SK-N-MC (cell line): ENCODE results near the gene ELFN1.

Experiments used
- EZH2 ChIP-seq: fragments of 200-600 bp; sonication (generic); IDR thresholded peaks from one replicate; pipeline ENCODE4 v1.6.1; 2017; ENCODE audit warnings: antibody characterized with exemption
- FOXP2 ChIP-seq: optimal IDR thresholded peaks from 2 replicates; pipeline ENCODE3; 2011; ENCODE audit warnings: mild to moderate bottlenecking, moderate library complexity; ENCODE audit not compliant: insufficient read depth; ENCODE audit errors: extremely low read length, control extremely low read depth
- POLR2AphosphoS5 ChIP-seq: IDR thresholded peaks from 2 replicates; pipeline ENCODE4 v1.6.1; 2012; ENCODE audit warnings: mild to moderate bottlenecking, low read depth, low read length, borderline replicate concordance

- no peak for TF ChIP-seq EZH2
- no peak for TF ChIP-seq POLR2AphosphoS5
- no peak for TF ChIP-seq FOXP2
These were observed 88.9 kb downstream of the ELFN1 start for GRCh38 chr7:1758859-1759521.
